RKO (cell line): ENCODE measurements around the gene ABTB2.
"Not testable (repeated sequence)": the region's sequence is repeated elsewhere in the genome, so short reads cannot be mapped to it uniquely, and the experiment has no call there.

Source experiments
- DNase-seq: peaks from one replicate; pipeline ENCODE4 v3.0.0-alpha.2; 2016; ENCODE audit warnings: low spot score

Gene ABTB2

GRCh38 chr11:34262531-34263081 lies 95.2 kb downstream of the ABTB2 start:
- DNase-seq = no peak

- no peak for DNase-seq
Observed at GRCh38 chr11:34261820-34262219, 96.0 kb downstream of the ABTB2 start.

GRCh38 chr11:34261095-34261494 lies 96.7 kb downstream of the ABTB2 start:
- no peak for DNase-seq

- DNase-seq = no peak
Observed at GRCh38 chr11:34260072-34260575, 97.7 kb downstream of the ABTB2 start.

- no peak for DNase-seq
Observed at GRCh38 chr11:34259087-34259486, 98.7 kb downstream of the ABTB2 start.

GRCh38 chr11:34256626-34257025 lies 101.2 kb downstream of the ABTB2 start:
- DNase-seq = no peak

GRCh38 chr11:34256150-34256549 lies 101.7 kb downstream of the ABTB2 start:
- no peak for DNase-seq

GRCh38 chr11:34255101-34255500 lies 102.7 kb downstream of the ABTB2 start:
- DNase-seq = no peak

GRCh38 chr11:34254011-34254410 lies 103.8 kb downstream of the ABTB2 start:
- no peak for DNase-seq

GRCh38 chr11:34252651-34253050 lies 105.2 kb downstream of the ABTB2 start:
- DNase-seq = no peak

GRCh38 chr11:34252015-34252414 lies 105.8 kb downstream of the ABTB2 start:
- DNase-seq = no peak

GRCh38 chr11:34251589-34251980 lies 106.2 kb downstream of the ABTB2 start:
- no peak for DNase-seq

- peak; percentile 92 for DNase-seq
Observed at GRCh38 chr11:34250732-34251588, 106.8 kb downstream of the ABTB2 start.

- no peak for DNase-seq
Observed at GRCh38 chr11:34250211-34250610, 107.6 kb downstream of the ABTB2 start.

- no peak for DNase-seq
Observed at GRCh38 chr11:34249439-34249838, 108.4 kb downstream of the ABTB2 start.

GRCh38 chr11:34246511-34246910 lies 111.3 kb downstream of the ABTB2 start:
- DNase-seq = not testable (repeated sequence)

GRCh38 chr11:34245041-34245440 lies 112.8 kb downstream of the ABTB2 start:
- DNase-seq = no peak

- no peak for DNase-seq
Observed at GRCh38 chr11:34243600-34244464, 114.0 kb downstream of the ABTB2 start.

GRCh38 chr11:34242037-34242625 lies 115.7 kb downstream of the ABTB2 start:
- peak; percentile 43 for DNase-seq

GRCh38 chr11:34240150-34240494 lies 117.7 kb downstream of the ABTB2 start:
- DNase-seq = no peak

- DNase-seq = no peak
Observed at GRCh38 chr11:34239465-34240149, 118.2 kb downstream of the ABTB2 start.

- no peak for DNase-seq
Observed at GRCh38 chr11:34238966-34239365, 118.8 kb downstream of the ABTB2 start.
